ENCODE data around the gene MAMDC2. TPM values are rescaled to one million over a fixed set of nuclear protein-coding genes. Genes with fewer than 3 reads are reported as not detected.

Gene MAMDC2
- total and polyA plus RNA-seq, 2 donors (not counting 1 experiment from before 2014, with no cell fraction given): 14.4 to 23.0 TPM

DNA sequence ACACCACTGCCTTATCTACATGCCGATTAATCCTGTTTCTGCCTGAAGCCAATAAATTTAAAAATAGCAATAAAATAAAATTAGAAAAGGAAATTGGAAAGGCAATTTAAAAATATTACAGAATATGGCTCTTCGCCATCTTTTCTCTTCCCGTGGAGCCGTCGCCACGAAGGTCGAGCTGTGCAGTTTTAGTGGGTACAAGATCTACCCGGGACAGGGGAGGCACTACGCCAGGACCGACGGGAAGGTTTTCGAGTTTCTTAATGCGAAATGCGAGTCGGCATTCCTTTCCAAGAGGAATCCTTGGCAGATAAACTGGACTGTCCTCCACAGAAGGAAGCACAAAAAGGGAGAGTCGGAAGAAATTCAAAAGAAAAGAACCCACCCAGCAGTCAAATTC lies 173.4 kb downstream of the MAMDC2 start:
- no peaks in the 10 kb centered on the region for H3K27me3 ChIP-seq (ENCODE audit: control insufficient read depth, insufficient read depth, low read length)
- H3K79me2 ChIP-seq (ENCODE audit: control insufficient read depth, insufficient read depth, low read length): no peaks in the 10 kb centered on the region
- H3K4me1 ChIP-seq (ENCODE audit: control insufficient read depth, extremely low read depth, insufficient read depth, low read length): peaks cover 8% of the 10 kb centered on the region
- DNase-seq (ENCODE audit: low read depth in 2 of 2): no peak
- no peaks in the 10 kb centered on the region for H3K9me3 ChIP-seq (ENCODE audit: control insufficient read depth, insufficient read depth, low read depth, low read length)
- no peak overlapping the region for H2AFZ ChIP-seq (ENCODE audit: low read length)
- TF ChIP-seq, protein P1, sequence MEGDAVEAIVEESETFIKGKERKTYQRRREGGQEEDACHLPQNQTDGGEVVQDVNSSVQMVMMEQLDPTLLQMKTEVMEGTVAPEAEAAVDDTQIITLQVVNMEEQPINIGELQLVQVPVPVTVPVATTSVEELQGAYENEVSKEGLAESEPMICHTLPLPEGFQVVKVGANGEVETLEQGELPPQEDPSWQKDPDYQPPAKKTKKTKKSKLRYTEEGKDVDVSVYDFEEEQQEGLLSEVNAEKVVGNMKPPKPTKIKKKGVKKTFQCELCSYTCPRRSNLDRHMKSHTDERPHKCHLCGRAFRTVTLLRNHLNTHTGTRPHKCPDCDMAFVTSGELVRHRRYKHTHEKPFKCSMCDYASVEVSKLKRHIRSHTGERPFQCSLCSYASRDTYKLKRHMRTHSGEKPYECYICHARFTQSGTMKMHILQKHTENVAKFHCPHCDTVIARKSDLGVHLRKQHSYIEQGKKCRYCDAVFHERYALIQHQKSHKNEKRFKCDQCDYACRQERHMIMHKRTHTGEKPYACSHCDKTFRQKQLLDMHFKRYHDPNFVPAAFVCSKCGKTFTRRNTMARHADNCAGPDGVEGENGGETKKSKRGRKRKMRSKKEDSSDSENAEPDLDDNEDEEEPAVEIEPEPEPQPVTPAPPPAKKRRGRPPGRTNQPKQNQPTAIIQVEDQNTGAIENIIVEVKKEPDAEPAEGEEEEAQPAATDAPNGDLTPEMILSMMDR (conservative IDR thresholded peaks at IDR 0.05 in 1 of 2, IDR thresholded peaks at IDR 0.05 in 1 of 2; ENCODE audit: low read depth in 1 of 2, low read length in 2 of 2): no peak
- no peak for TF ChIP-seq EZH2 (IDR thresholded peaks at IDR 0.05; ENCODE audit: low read length, missing control alignments)
- H3K9ac ChIP-seq (ENCODE audit: insufficient read depth, low read length): no peak overlapping the region
- H3K4me2 ChIP-seq (ENCODE audit: extremely low read depth, insufficient read depth, low read length): no peak overlapping the region
- no peak overlapping the region for H3K27ac ChIP-seq (ENCODE audit: insufficient read depth, low read length)
- no peaks in the 10 kb centered on the region for H4K20me1 ChIP-seq (ENCODE audit: control insufficient read depth, extremely low read depth, insufficient read depth, low read length)
- no peak overlapping the region for H3K4me3 ChIP-seq (replicated peaks in 1 of 4; ENCODE audit: control extremely low read depth in 1 of 4, insufficient read depth in 1 of 4, low read depth in 3 of 4, low read length in 4 of 4)
- H3K36me3 ChIP-seq (ENCODE audit: control insufficient read depth, insufficient read depth, low read length): no peaks in the 10 kb centered on the region

DNA sequence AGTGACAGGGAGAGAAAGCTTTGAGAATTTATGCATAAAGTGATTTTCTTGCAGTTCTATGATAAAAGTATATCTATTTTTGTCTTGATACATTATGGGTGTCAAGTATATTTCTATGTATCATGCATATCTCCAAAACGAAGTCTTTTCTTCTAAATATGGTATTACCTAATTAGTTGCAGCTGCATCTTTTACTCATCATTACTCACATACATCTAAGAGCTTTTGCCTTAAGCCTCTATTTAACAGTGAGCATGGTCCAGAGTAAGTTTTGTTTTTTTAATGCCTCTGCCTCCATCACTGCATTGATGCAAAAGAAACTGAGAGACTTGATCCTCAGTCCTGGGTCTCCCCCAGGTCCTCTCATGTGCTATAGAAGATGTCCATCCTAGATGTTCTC lies 175.1 kb downstream of the MAMDC2 start:
- Histone ChIP-seq H3K36me3 (ENCODE audit: control insufficient read depth, insufficient read depth, low read length) (no peaks in the 10 kb centered on the region), H3K4me3 (replicated peaks in 1 of 4; ENCODE audit: control extremely low read depth in 1 of 4, insufficient read depth in 1 of 4, low read depth in 3 of 4, low read length in 4 of 4) (no peak overlapping the region), H3K9me3 (ENCODE audit: control insufficient read depth, insufficient read depth, low read depth, low read length) (no peaks in the 10 kb centered on the region), H4K20me1 (ENCODE audit: control insufficient read depth, extremely low read depth, insufficient read depth, low read length) (no peaks in the 10 kb centered on the region), H2AFZ (ENCODE audit: low read length) (no peak overlapping the region), H3K79me2 (ENCODE audit: control insufficient read depth, insufficient read depth, low read length) (no peaks in the 10 kb centered on the region), H3K27me3 (ENCODE audit: control insufficient read depth, insufficient read depth, low read length) (no peaks in the 10 kb centered on the region), H3K4me1 (ENCODE audit: control insufficient read depth, extremely low read depth, insufficient read depth, low read length) (peaks cover 8% of the 10 kb centered on the region), H3K9ac (ENCODE audit: insufficient read depth, low read length) (no peak overlapping the region), H3K27ac (ENCODE audit: insufficient read depth, low read length) (no peak overlapping the region), H3K4me2 (ENCODE audit: extremely low read depth, insufficient read depth, low read length) (no peak overlapping the region)
- no peak for TF ChIP-seq EZH2 (IDR thresholded peaks at IDR 0.05; ENCODE audit: low read length, missing control alignments)
- TF ChIP-seq, protein P1 (conservative IDR thresholded peaks at IDR 0.05 in 1 of 2, IDR thresholded peaks at IDR 0.05 in 1 of 2; ENCODE audit: low read depth in 1 of 2, low read length in 2 of 2): no peak
- DNase-seq (ENCODE audit: low read depth in 2 of 2): peak; percentile 47 to 63

DNA sequence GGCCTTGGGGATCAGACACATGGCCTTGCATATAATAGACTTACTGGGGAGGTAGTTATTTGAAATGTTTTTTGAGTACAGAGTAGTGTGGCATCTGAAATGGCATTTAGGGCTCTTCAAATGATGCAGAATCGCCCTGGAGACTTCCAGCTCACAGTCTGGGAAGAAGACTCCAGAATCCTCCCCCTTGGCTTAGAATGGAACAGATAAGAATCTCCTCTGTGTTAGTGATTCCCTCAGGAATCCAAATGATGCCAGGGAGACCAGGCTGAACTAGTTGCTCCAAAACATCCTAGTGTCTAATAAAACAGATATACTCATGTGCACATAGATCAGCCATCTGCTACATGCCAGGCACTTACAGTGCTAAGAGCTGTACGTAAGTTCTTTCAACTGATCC lies 176.6 kb downstream of the MAMDC2 start:
- TF ChIP-seq EZH2 (IDR thresholded peaks at IDR 0.05; ENCODE audit: low read length, missing control alignments): no peak
- TF ChIP-seq, protein P1 (conservative IDR thresholded peaks at IDR 0.05 in 1 of 2, IDR thresholded peaks at IDR 0.05 in 1 of 2; ENCODE audit: low read depth in 1 of 2, low read length in 2 of 2): no peak
- DNase-seq (ENCODE audit: low read depth in 2 of 2): no peak
- no peaks in the 10 kb centered on the region for H3K9me3 ChIP-seq (ENCODE audit: control insufficient read depth, insufficient read depth, low read depth, low read length)
- no peaks in the 10 kb centered on the region for H3K79me2 ChIP-seq (ENCODE audit: control insufficient read depth, insufficient read depth, low read length)
- no peak overlapping the region for H2AFZ ChIP-seq (ENCODE audit: low read length)
- no peaks in the 10 kb centered on the region for H4K20me1 ChIP-seq (ENCODE audit: control insufficient read depth, extremely low read depth, insufficient read depth, low read length)
- no peaks in the 10 kb centered on the region for H3K36me3 ChIP-seq (ENCODE audit: control insufficient read depth, insufficient read depth, low read length)
- no peak overlapping the region for H3K27ac ChIP-seq (ENCODE audit: insufficient read depth, low read length)
- H3K4me2 ChIP-seq (ENCODE audit: extremely low read depth, insufficient read depth, low read length): no peak overlapping the region
- H3K4me3 ChIP-seq (replicated peaks in 1 of 4; ENCODE audit: control extremely low read depth in 1 of 4, insufficient read depth in 1 of 4, low read depth in 3 of 4, low read length in 4 of 4): no peak overlapping the region
- H3K27me3 ChIP-seq (ENCODE audit: control insufficient read depth, insufficient read depth, low read length): no peaks in the 10 kb centered on the region
- H3K9ac ChIP-seq (ENCODE audit: insufficient read depth, low read length): no peak overlapping the region
- peaks cover 8% of the 10 kb centered on the region for H3K4me1 ChIP-seq (ENCODE audit: control insufficient read depth, extremely low read depth, insufficient read depth, low read length)
